Activated T-helper 9 cell treated with anti-CD3 and anti-CD28 coated beads, Interleukin-2, amount 50 U/mL, for 16 hours (primary cell): ENCODE results near the gene EPB41L4B.
"Not testable (repeated sequence)": the region's sequence is repeated elsewhere in the genome, so short reads cannot be mapped to it uniquely, and the experiment has no call there.

Experiments
- DNase-seq: peaks from one replicate; pipeline ENCODE4 v3.0.0-alpha.2; 2020; ENCODE audit warnings: low read depth

Gene EPB41L4B

DNA sequence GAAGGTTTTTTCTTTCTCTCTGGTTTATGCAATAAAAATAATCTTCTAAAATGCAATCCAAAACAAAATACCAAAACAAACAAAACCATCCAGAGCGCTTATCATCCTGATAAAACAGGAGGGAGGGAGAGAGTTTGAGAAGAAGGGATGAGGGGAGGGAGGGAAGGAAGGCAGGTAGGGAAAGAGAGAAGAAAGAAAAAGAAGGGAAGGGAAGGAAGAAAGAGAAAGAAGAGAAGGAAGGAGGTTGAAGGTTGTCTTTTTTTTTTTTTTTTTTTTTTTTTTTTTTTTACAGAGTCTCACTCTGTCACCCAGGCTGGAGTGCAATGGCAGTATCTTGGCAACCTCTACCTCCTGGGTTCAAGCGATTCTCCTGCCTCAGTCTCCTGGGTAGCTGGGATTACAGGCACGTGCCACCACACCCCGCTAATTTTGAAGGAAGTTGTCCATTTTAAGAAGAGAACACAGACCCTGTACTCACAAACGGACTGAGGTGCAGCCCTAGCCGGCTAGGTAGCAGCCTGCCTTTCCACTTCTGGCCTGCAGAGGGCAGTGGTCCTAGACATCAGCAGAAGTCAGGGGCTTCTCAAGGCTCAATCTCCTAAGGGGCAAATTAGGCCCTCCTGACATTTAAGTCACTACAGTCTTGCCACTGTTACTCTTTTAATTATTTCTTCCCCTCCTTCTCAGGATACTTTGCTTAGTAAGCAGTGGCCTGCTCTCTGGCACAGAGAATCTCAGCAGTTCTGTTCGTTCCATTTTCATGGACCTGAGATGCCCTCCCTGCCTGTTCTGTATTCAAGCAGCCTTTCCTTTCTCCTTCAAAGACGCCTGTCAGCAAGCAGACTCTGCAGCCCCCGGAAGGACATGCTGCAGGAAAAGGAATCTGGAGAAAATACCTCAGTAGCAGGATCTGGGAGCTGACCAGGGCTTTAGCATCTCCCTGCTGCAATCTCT lies 76.4 kb downstream of the EPB41L4B start:
- DNase-seq, result peak; percentile 34

DNA sequence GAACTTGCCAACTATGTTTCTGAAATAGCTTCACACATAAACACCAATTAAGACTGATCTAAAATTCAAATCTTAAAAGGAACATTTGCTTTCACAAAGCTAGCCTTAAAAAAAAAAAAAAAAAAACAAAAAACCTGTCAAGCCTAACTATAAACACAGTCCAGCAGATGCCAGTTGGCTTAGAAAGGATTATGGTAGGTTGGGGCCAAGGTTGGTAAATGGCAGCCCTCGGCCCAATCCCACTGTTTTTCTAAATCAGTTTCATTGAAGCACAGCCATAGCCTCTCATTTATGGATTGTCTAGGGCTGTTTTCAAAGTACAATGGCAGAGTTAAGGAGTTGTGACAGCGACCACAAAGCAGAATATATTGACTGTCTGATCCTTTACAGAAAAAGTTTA lies 78.1 kb downstream of the EPB41L4B start:
- no peak for DNase-seq

DNA sequence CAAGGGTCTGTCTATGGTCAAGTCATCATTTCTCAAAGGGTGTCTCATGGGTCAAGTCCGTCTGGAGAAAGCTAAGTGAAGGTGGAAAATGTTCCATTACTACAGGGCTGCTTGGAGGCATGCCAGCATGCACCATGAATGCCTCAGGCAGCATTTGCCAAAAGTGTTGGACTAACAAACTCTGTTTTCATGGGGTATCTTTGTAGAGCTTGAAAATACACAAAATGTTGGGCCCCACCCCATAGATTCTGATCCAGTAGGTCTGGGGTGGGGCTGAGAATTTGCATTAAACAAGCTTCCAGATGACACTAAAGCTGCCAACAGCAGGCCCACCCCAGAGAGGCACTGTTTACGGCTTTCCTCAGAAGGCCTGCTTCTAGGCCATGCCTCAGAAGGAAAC lies 78.8 kb downstream of the EPB41L4B start:
- no peak for DNase-seq

DNA sequence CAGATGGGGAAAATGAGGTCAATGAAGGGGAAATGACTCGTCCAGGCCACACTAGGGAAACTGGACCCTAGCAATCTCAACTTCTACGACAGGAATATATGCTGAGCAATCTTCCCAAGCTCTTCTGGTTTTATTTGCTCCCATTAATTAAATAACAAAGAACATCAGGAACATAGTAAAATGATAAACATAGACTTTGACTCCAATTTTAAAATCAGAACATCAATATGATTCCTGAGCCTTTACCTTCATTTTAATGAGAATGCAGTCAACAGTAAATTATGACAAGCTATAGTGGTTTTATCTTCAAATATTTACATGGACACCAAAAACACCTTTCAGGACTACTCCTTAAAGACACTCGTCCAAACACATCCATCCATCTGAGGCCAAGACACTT lies 79.7 kb downstream of the EPB41L4B start:
- DNase-seq, result no peak

DNA sequence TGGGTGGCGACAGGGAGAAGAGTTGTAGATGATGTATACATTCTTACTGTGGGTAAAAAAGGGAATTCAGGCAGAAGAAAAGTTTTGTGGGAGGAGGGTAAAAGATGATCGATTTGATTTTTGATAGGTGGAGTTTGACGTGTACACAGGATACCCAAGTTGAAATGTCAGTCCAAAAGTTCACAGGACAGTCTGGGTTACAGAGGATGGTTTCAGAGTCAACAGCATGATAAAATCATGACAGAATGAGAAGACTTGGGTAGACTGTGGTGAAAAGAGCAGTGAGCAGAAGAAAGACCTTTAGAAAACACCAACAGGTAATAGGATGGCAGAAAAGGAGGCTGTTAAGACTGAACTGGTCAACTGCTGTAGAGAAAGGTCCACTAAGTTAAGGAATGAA lies 81.6 kb downstream of the EPB41L4B start:
- DNase-seq, result no peak

DNA sequence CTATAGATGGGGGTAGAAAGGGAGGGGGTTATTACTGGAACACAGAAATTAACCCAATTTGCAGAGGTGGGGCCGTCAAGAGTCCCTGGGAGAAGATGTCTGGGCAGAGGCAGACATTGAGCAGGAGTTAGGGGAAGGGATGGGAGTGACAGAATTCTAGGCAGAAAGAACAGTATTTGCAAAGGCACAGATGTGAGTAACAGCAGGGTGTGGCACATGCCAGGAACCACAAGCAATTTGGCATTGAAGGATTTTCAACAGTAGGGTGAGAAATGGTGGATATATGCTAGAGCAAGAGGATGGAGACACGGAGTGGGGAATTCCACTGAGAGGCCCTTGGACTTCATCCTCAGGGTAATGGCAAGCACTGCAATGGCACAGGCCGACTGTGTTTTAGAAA lies 82.2 kb downstream of the EPB41L4B start:
- DNase-seq, result no peak

DNA sequence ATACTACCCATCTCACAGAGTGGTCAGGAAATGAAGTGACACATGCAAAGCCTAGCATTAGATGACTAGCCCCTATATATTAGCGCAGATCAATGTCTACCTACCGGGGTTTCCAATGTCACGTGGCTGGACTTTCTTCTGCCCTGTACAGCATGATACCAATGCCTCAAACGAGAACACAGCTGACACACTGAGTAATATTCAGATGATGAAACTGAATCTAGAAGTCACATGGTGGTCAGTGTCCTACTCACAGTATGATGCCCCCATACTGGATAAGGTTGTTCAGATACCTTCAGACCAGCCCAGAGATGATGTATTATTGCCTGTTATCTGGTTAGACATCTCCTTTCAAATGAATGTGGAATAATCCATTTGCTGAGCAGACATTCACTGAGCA lies 82.7 kb downstream of the EPB41L4B start:
- DNase-seq, result no peak

DNA sequence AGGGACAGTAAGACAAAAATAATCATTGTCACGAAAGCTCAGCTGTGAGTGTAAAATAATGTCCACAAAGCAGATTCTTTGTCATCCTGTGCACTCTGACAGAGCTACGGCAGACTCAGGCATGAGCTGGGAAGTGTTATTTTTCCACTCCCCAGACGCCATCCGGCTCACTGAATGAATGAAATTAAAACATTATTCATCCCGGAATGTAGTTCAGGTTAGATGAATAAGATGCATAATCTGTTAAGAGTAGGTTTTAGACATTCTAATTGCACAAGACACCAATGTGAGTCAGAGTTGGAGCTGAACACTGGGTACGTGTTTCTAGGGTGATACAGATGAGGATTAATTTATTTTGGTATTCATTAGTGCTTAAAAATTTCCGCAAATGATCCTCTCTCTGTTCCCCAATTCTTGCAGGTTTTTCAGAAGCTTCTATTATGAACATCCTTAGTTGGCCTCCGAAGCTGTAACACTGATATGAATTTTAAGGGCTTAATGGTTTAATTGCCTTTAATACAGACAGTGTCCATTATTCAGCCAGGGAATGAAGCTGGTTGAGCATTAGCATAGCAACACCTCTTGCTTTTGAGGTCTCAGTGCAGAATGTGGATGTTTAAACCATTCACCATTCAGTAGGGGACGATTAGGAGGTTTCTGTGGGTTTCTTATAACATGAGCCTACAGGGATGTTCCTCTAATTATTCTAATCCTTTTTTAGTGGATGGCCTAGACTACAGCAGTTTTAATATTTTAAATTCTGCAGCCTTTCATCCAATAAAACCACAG lies 88.2 kb downstream of the EPB41L4B start:
- no peak for DNase-seq

DNA sequence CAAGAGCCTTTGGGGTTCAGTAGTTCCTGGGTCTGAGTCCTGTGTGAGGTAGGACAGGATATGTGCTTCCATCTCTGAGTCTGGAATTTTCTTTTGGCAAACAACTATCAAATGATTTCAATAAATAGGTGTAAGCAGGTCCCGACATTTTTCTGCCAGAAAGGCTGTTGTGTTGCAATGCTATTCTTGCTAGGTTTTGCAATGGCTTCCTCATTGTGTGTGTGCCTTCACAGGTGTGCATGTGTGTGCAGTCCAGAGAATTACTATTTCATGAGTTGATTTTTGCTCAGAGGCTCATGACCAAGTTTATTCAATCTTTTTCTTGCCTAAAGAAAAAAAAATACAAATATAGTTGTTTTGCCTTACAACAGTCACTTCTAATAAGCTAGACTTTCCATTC lies 89.3 kb downstream of the EPB41L4B start:
- DNase-seq, result no peak

DNA sequence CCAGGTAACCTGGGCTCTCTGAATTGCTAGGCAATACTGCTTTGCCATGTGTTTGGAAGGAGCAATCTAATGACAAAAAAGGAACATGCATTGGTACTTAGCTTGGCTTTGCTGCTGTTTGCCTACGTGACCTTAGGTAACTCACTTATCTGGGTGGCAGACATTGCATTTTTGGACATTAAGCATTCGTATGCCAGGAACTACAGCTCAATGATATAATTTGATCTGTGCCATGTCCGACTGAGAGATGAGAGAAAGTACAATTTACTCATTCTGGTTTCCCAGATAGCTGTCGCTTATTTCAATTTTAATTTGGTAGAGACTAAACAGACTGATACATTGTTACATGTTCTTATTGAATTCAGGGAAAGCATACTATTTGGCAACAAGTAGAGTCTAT lies 90.6 kb downstream of the EPB41L4B start:
- DNase-seq, result no peak

DNA sequence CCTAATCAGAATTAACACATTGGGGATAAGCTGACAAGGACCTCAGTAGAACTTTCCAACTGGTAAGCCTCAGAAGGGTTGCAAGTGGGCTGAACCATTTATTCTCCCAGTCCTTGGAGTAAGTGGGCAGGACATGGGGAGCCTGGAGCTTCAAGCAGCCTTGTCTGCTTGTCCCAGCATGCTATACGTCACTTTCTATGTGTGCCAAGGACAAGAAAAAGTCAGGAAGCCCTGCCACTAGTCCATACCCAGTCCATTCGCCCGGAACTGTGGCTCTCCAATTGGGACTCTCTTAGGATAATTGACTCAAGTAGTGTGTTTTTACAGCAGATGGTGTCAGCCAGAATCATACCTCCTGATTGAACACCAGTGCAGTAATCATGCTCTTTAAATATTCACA lies 91.2 kb downstream of the EPB41L4B start:
- DNase-seq, result no peak

DNA sequence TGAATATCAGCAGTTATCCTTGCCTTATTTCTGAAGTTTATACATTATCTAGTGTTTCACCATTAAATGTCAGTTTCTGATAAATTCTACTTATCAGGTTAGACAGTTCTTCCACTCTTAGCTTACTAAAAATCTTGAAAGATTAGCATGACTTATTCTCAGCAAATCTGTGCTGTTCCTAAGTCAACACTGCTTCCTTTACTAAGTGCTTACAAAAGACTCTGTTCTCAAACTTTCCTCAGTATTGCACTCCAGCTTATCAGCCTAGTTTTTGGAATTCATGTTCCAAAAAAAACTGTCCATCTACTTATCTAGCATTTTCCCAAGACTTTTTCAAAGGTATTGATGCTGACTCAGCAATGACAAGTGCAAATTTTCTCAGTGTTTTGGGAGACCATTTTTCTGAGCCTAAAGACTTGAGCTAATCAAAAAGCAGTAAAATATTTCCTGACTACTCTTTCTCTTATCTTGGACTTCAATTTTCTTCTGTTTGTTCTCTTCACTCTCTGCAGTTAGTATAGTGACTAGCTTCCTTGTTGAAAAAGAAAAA lies 92.7 kb downstream of the EPB41L4B start:
- DNase-seq, result no peak

DNA sequence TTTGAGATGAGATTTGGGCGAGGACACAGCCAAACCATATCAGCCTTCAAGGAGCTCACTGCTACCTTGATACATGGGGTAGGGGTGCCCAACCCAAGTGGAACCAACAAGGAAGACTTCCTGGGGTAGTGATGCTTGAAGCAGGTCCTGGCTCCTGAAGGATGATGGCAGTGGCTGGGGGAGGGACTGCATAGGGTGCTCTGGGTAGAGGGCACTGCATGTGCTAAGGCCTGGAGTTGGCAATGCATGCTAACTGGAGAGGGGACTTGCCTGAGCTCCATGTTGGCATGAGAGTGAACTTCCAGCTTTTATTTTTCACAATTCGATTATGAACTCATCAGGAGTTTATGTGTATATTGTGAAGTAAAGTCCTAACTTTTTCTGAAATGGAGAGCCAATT lies 95.2 kb downstream of the EPB41L4B start:
- no peak for DNase-seq

DNA sequence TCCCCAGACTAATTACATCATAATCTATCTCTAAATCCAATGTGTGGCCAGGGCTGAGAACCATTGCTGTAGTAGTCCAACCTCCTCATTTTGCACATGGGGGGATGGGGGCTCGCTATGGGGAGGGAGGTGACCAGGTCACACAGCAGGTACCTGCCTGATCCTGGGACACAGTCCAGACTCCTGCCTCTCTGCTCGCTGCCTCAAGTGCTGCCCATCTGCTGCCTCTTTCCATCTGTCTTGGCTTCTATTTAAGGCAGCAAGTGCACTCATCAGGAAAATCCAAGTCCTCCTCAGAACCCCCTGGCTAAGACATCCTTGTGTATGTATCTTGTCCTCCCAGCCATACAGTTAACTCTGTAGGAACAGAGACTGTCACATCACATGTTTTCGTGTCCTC lies 96.1 kb downstream of the EPB41L4B start:
- DNase-seq, result no peak

DNA sequence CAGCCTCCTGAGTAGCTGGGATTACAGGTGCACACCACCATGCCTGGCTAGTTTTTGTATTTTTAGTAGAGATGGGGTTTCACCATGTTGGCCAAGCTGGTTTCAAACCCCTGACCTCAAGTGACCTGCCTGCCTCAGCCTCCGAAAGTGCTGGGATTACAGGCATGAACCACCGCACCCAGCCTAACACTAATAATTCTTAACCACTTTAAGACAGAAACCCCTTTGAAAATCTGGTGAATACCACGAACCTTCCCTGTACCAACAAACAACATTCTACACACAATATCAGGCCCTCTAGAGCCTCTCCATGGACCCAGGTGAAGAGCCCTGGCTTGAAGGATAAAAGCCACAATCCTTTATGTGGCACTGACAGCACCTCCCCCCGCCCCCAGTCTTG lies 102.6 kb downstream of the EPB41L4B start:
- not testable (repeated sequence) for DNase-seq

DNA sequence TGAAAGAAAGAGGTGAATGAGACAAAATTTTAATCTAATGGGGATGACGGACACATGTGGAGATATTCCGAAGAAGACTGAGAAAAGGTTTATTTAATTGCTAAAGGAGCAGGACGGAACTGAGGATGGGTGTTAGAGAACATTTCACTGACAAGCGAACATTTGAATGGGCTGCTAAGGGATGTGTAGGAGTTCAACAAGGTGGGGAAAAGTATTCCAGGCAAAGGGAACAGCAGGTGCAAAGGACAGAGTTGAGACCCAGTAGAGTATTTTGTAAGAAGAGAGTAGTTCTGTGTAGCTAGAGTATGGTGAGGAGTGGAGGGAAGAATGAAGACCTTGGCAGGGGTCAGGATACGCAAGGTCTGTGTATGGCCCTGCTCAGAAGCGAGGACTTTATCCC lies 106.4 kb downstream of the EPB41L4B start:
- DNase-seq, result no peak

DNA sequence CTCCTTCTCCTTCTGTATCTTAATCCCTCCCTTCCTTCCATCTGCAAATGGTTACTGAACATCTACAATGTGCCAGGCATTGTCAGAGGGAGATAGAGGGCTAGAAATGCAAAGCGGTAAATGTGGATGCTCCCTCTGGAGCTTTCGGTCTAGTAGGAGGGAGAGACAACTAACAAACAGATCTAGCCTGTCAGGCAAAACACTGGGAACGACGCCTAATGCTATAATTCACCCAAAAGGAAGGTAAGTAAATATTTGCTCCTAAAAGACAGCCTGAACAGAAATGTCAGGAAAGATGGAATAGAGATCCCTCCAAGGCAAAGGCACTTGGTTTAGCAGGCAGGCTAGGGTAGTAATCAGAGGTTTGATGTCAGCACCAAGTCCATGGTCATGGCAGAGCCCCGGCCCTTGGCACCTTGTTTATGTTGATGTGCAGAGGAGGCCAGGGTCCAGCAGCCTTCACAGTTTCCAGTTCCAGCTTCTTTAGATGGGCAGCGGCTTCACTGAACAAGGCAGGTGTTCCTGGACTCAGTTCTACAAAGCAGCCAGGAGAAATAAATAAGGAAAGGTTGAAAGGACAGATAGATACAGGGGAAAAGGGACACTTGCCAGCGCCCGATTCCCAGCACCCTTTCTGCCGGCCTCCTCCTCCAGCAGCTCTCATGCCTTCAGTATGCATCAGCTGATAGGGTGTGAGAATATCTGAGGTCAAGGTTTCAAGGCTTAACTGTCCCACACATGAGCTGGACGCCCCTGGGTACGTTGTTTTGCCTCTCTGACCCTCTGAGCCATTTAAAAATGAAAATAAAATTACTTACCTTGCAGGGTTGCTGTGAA lies 107.4 kb downstream of the EPB41L4B start:
- DNase-seq, result no peak

DNA sequence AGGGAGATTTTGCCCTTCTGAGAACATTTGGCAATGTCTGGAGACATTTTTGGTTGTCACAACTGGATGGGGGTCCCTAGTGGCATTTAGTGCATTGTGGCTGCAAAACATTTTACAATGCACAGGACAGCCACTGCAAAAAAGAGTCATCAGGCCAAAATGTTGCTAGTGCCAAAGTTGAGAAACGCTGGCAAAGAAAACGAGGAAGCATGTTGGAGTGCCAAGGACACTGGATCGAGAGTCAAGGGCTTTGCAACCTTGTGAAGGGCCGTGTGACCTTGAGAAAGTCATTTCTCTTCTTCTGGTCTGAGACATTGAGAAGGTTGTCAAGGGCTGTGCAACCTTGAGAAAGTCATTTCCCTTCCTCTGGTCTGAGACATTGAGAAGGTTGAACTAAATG lies 108.1 kb downstream of the EPB41L4B start:
- DNase-seq, result no peak

DNA sequence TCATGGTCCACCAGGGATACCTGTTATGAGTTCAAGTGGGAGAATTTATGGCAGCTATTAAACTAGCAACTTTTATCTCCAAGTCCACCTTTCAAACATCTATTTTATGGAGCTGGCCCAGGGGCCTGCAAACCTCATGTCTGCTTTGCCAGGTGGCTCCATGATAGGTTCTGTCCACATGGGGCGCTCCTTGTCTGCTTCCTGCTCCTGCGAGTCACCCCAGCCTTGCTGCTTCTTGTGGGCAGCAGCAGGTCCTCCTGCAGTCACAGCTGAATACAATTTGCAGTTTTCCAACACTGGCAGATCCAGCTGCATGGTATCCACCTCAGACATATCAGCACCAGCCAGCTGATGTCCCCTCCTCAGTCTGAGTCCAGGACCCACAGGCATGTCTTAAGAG lies 114.2 kb downstream of the EPB41L4B start:
- DNase-seq, result no peak

DNA sequence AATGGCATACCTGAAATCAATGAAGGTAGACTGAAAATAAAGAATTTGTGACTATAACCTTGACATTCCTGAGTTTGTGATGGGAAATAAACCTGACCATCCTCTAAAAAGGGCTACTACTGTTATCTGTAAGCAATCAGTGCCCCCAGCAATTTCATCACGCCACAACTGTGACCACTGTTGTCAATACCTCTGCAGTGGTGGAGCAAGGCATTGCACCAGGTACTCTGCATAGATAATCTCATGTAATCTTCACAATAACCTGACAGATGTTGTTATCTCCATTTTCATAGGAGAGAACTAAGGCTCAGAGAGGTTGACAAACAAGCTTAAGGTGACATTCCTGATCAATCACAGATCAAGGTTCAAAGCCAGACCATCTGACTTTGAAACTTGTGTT lies 115.3 kb downstream of the EPB41L4B start:
- no peak for DNase-seq

DNA sequence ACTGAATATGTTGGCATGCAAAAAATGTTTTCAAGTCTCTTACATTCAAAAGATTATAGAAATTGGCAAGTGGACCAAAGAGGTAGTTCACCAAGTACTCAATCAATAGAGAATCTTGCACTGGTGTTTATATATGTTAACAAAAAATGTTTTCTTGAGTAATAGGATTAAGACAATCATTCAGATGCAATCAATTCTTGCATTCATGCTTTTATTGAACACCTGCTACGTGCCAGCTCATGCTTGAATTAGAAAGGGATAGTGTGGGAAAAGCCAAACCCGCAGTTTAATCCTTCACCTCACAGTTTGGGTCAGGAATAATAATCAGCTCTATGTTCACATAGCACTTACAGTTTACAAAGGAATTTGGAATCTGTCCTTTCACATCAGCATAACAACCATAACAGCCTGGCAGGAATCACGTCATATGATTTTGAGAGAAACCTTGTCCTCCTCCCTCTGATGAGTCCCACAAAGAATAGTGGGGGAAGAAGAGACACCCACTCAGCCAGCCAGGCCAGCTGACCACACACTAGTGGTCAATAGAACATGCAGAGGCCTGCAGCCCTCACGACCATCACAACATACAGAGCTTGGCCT lies 117.0 kb downstream of the EPB41L4B start:
- DNase-seq, result no peak

DNA sequence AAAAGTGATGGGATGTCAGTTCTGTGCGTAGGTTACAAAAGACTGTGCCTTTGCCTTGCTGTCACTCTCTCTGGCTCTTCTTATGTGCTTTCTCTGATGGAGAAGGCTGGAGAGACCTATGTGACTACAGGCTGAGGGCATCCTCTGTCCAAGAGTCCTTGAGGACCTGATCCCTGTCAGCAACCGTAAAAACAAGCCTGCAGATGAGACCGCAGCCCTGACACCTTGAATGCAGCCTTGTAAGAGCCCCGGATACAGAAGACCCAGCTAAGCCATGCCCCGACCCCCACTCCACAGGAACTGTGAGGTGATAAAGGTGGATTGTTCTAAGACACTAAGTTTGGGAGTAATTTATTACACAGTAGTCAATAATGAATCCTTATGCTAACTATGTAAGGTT lies 121.2 kb downstream of the EPB41L4B start:
- DNase-seq, result no peak
